Measurements from ENCODE around the gene WDR76.

Gene WDR76

GRCh38 chr15:43879386-43880355, 52.9 kb downstream of the WDR76 start:
- Histone ChIP-seq H3K4me3 (ENCODE audit: low read depth in 1 of 2, low read length in 2 of 2) (no peak overlapping the region), H3K79me2 (ENCODE audit: insufficient read depth, low read length) (no peaks in the 10 kb centered on the region), H3K36me3 (ENCODE audit: insufficient read depth, low read length) (peaks cover 80% of the 10 kb centered on the region), H4K20me1 (ENCODE audit: insufficient read depth, low read length) (no peaks in the 10 kb centered on the region; the same call in 1 of the 2 replicates), H3K4me2 (ENCODE audit: insufficient read depth, low read length) (no peak overlapping the region), H3K4me1 (ENCODE audit: insufficient read depth, low read length) (no peaks in the 10 kb centered on the region), H3K9me3 (ENCODE audit: insufficient read depth, low read length, severe bottlenecking) (no peaks in the 10 kb centered on the region), H2AFZ (ENCODE audit: low read depth, low read length) (no peak overlapping the region), H3K9ac (ENCODE audit: low read depth, low read length) (no peak overlapping the region), H3K27ac (ENCODE audit: low read length) (no peak overlapping the region), H3K27me3 (ENCODE audit: insufficient read depth, low read length, poor library complexity) (no peaks in the 10 kb centered on the region)
- no peak for DNase-seq
- ATAC-seq (ENCODE audit: insufficient read depth, low read depth) = no peak
- no peak for TF ChIP-seq CTCF (IDR thresholded peaks at IDR 0.05; ENCODE audit: borderline replicate concordance, extremely low read depth, low read length, poor library complexity, severe bottlenecking)
- no peak for TF ChIP-seq EZH2 (IDR thresholded peaks at IDR 0.05; ENCODE audit: borderline replicate concordance, low read depth, low read length, severe bottlenecking)

GRCh38 chr15:43880406-43881194, 53.8 kb downstream of the WDR76 start:
- Histone ChIP-seq H3K36me3 (ENCODE audit: insufficient read depth, low read length) (peaks cover 77% of the 10 kb centered on the region), H4K20me1 (ENCODE audit: insufficient read depth, low read length) (no peaks in the 10 kb centered on the region; the same call in 1 of the 2 replicates), H3K27ac (ENCODE audit: low read length) (no peak overlapping the region), H3K9me3 (ENCODE audit: insufficient read depth, low read length, severe bottlenecking) (no peaks in the 10 kb centered on the region), H2AFZ (ENCODE audit: low read depth, low read length) (no peak overlapping the region), H3K27me3 (ENCODE audit: insufficient read depth, low read length, poor library complexity) (no peaks in the 10 kb centered on the region), H3K9ac (ENCODE audit: low read depth, low read length) (no peak overlapping the region), H3K4me3 (ENCODE audit: low read depth in 1 of 2, low read length in 2 of 2) (no peak overlapping the region), H3K4me2 (ENCODE audit: insufficient read depth, low read length) (no peak overlapping the region), H3K4me1 (ENCODE audit: insufficient read depth, low read length) (no peaks in the 10 kb centered on the region), H3K79me2 (ENCODE audit: insufficient read depth, low read length) (no peaks in the 10 kb centered on the region)
- TF ChIP-seq EZH2 (IDR thresholded peaks at IDR 0.05; ENCODE audit: borderline replicate concordance, low read depth, low read length, severe bottlenecking) = no peak
- TF ChIP-seq CTCF (IDR thresholded peaks at IDR 0.05; ENCODE audit: borderline replicate concordance, extremely low read depth, low read length, poor library complexity, severe bottlenecking) = no peak
- ATAC-seq (ENCODE audit: insufficient read depth, low read depth) = no peak
- DNase-seq = no peak

- TF ChIP-seq EZH2 (IDR thresholded peaks at IDR 0.05; ENCODE audit: borderline replicate concordance, low read depth, low read length, severe bottlenecking) (no peak), CTCF (IDR thresholded peaks at IDR 0.05; ENCODE audit: borderline replicate concordance, extremely low read depth, low read length, poor library complexity, severe bottlenecking) (no peak)
- ATAC-seq (ENCODE audit: insufficient read depth, low read depth) (no peak), DNase-seq (no peak)
- Histone ChIP-seq H3K9me3 (ENCODE audit: insufficient read depth, low read length, severe bottlenecking) (no peaks in the 10 kb centered on the region), H3K4me1 (ENCODE audit: insufficient read depth, low read length) (no peaks in the 10 kb centered on the region), H3K4me2 (ENCODE audit: insufficient read depth, low read length) (no peak overlapping the region), H3K27me3 (ENCODE audit: insufficient read depth, low read length, poor library complexity) (no peaks in the 10 kb centered on the region), H3K36me3 (ENCODE audit: insufficient read depth, low read length) (peaks cover 71% of the 10 kb centered on the region), H2AFZ (ENCODE audit: low read depth, low read length) (no peak overlapping the region), H3K9ac (ENCODE audit: low read depth, low read length) (no peak overlapping the region), H3K27ac (ENCODE audit: low read length) (no peak overlapping the region), H4K20me1 (ENCODE audit: insufficient read depth, low read length) (no peaks in the 10 kb centered on the region; the same call in 1 of the 2 replicates), H3K4me3 (ENCODE audit: low read depth in 1 of 2, low read length in 2 of 2) (no peak overlapping the region), H3K79me2 (ENCODE audit: insufficient read depth, low read length) (no peaks in the 10 kb centered on the region)
These were observed 54.4 kb downstream of the WDR76 start for GRCh38 chr15:43881245-43881644.

Data from DND-41 (cell line).